Ishikawa (cell line): ENCODE results near the gene PTPRJ.

ENCODE experiments used
- EP300 ChIP-seq: IDR thresholded peaks from 2 replicates; pipeline ENCODE4 v1.6.1; 2012; ENCODE audit warnings: borderline replicate concordance
- MAX ChIP-seq: IDR thresholded peaks from 2 replicates; pipeline ENCODE4 v1.6.1; 2012
- NFIC ChIP-seq: IDR thresholded peaks from 2 replicates; pipeline ENCODE4 v1.6.1; 2012

GRCh38 chr11:48122246-48122645 is 141.9 kb downstream of the PTPRJ start:
- TF ChIP-seq MAX, result no peak
- no peak for TF ChIP-seq NFIC
- TF ChIP-seq EP300, result no peak
